GM23338 (cell line): ENCODE data around the gene DYNC1LI2.

Source experiments
- CTCF ChIP-seq, 2 experiments: fragments of 200-600 bp in 1 of 2; sonication (generic) in 1 of 2; conservative IDR thresholded peaks; 2 replicates each; pipeline versions ENCODE4 v1.5.1 to v1.6.1; 2016 to 2017; ENCODE audit warnings: antibody characterized with exemption in 2 of 2, low read depth in 2 of 2, mild to moderate bottlenecking in 2 of 2, moderate library complexity in 1 of 2
- EZH2 ChIP-seq: fragments of 200-600 bp; sonication (generic); IDR thresholded peaks from one replicate; pipeline ENCODE4 v1.8.0; 2017; ENCODE audit warnings: antibody characterized with exemption, mild to moderate bottlenecking, low read depth; ENCODE audit not compliant: unreplicated experiment

- no peak for TF ChIP-seq CTCF (conservative IDR thresholded peaks at IDR 0.05; ENCODE audit: low read depth in 2 of 2)
- TF ChIP-seq EZH2, result no peak
These were observed 44.9 kb downstream of the DYNC1LI2 start for GRCh38 chr16:66706506-66706880.
